ENCODE data around the gene EPB41L1.
A peak's percentile ranks its signal among the peaks of the same experiment; 100 is the strongest.

EPB41L1 gene

DNA sequence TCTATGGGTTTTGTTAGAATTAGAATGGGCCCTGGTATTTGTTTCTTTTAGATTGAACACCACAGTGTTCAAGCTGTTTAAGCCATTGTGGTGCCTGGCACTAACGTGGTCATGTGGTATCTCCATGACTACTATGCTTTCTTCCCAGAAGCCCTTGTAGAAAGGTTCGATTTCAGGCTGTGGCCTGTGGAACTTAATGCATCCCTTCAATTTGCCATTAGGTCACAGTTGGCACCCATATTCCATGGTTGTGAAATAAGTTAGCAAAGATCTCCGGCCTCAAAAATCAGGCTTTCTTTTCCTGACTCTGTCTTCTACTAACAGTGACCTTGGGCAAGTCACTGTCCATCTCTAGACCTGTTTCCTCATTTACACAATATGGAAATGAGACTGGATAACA lies 50.5 kb downstream of the EPB41L1 start:
- no peak for DNase-seq

DNA sequence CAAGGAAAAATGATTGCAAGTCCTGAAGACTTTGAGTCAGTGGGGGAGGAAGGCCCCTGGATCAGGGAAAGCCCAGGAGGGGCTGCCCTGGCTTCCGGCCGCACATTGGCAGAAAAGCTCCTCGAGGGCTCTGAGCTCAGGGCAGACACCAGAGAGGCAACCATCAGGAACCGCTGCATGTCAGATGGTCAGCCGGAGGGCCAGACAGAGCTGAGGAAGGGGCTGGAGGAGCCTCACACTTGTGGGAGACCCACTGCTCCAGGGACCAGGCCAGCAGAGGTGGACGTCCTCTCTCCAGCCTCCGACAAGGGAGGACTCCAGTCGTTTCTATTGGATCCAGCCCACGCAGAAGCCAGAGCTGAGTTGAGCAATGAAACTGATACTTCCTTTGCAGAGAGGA lies 51.5 kb downstream of the EPB41L1 start:
- H3K27ac ChIP-seq: no peak overlapping the region
- no peak for DNase-seq
- H3K36me3 ChIP-seq: no peaks in the 10 kb centered on the region
- H3K27me3 ChIP-seq (ENCODE audit: insufficient read depth, low read depth, severe bottlenecking): no peaks in the 10 kb centered on the region
- TF ChIP-seq, protein P1, sequence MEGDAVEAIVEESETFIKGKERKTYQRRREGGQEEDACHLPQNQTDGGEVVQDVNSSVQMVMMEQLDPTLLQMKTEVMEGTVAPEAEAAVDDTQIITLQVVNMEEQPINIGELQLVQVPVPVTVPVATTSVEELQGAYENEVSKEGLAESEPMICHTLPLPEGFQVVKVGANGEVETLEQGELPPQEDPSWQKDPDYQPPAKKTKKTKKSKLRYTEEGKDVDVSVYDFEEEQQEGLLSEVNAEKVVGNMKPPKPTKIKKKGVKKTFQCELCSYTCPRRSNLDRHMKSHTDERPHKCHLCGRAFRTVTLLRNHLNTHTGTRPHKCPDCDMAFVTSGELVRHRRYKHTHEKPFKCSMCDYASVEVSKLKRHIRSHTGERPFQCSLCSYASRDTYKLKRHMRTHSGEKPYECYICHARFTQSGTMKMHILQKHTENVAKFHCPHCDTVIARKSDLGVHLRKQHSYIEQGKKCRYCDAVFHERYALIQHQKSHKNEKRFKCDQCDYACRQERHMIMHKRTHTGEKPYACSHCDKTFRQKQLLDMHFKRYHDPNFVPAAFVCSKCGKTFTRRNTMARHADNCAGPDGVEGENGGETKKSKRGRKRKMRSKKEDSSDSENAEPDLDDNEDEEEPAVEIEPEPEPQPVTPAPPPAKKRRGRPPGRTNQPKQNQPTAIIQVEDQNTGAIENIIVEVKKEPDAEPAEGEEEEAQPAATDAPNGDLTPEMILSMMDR (IDR thresholded peaks at IDR 0.05; ENCODE audit: low read depth, low read length): no peak
- no peak overlapping the region for H3K4me3 ChIP-seq (ENCODE audit: low read depth, low read length)
- H3K9me3 ChIP-seq (ENCODE audit: severe bottlenecking): no peaks in the 10 kb centered on the region

More for the DNA sequence above, 50.5 kb downstream of the EPB41L1 start:
- no peak overlapping the region for H3K4me3 ChIP-seq (ENCODE audit: low read depth, low read length)
- H3K36me3 ChIP-seq: no peaks in the 10 kb centered on the region
- H3K27ac ChIP-seq: no peak overlapping the region
- no peaks in the 10 kb centered on the region for H3K27me3 ChIP-seq (ENCODE audit: insufficient read depth, low read depth, severe bottlenecking)
- no peaks in the 10 kb centered on the region for H3K9me3 ChIP-seq (ENCODE audit: severe bottlenecking)
- TF ChIP-seq, protein P1 (IDR thresholded peaks at IDR 0.05; ENCODE audit: low read depth, low read length): no peak

DNA sequence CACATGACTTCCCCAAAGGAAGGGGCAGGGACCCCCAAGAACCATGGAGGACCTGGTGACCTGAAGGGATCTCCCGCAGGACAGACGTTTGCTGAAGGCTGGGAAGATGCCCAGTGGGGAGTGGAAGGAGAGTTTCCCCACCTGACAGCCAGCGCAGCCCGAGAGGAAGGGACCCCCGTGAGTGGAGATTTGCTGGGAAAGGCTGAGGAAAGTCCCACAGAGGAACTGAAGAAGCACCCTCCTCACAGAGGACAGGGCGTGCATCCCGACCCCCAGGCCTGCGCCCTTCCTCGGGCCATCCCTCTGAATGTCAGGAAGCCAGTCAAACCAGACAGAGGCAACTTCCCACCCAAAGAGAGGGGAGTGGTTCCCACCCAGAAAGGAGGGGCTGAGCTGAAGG lies 52.1 kb downstream of the EPB41L1 start:
- Histone ChIP-seq H3K36me3 (no peaks in the 10 kb centered on the region), H3K27ac (no peak overlapping the region), H3K9me3 (ENCODE audit: severe bottlenecking) (no peaks in the 10 kb centered on the region), H3K4me3 (ENCODE audit: low read depth, low read length) (no peak overlapping the region), H3K27me3 (ENCODE audit: insufficient read depth, low read depth, severe bottlenecking) (no peaks in the 10 kb centered on the region)
- TF ChIP-seq, protein P1 (IDR thresholded peaks at IDR 0.05; ENCODE audit: low read depth, low read length): no peak
- DNase-seq: no peak

DNA sequence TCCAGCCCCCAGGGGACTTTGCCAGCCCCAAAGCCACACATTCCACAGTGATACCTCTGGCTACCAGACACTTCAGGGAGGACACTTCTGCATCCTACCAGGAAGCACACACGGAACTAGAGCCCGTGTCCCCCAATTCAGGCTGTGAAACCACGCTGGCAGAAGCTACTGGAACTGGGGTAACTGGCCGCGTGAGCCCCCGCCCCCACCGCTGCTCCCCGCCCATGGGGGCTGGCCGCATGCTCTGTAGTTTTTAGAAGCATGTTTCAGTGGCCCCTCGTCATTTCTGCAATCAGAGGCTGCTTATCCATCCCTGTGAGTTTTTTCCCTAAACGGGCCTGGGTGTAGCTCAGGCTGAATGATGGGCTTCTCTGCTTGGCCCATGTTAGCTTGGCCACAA lies 53.1 kb downstream of the EPB41L1 start:
- H3K9me3 ChIP-seq (ENCODE audit: severe bottlenecking): no peaks in the 10 kb centered on the region
- no peaks in the 10 kb centered on the region for H3K27me3 ChIP-seq (ENCODE audit: insufficient read depth, low read depth, severe bottlenecking)
- H3K4me3 ChIP-seq (ENCODE audit: low read depth, low read length): no peak overlapping the region
- TF ChIP-seq, protein P1 (IDR thresholded peaks at IDR 0.05; ENCODE audit: low read depth, low read length): no peak
- H3K27ac ChIP-seq: no peak overlapping the region
- no peak for DNase-seq
- H3K36me3 ChIP-seq: no peaks in the 10 kb centered on the region

DNA sequence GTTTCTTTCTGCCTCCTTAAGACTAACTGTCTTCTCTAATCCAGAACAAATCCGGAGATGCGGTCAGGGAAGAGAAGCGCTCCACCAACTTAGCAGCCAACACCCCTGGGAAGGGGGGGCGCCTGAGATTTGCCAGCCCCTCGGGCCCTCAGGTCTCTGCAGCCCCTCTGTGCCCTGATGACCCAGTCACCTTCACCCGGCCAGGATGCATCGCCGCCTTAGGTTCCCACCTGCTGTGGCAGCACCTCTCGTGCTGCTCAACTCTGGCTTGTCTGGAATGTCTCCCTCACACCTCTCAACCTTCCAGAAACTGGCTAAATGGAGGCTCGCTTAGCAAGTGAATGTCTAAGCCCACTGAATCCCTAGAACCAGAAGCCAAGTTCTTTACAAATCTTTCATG lies 53.7 kb downstream of the EPB41L1 start:
- no peaks in the 10 kb centered on the region for H3K9me3 ChIP-seq (ENCODE audit: severe bottlenecking)
- no peaks in the 10 kb centered on the region for H3K36me3 ChIP-seq
- no peak for DNase-seq
- H3K27ac ChIP-seq: no peak overlapping the region
- H3K4me3 ChIP-seq (ENCODE audit: low read depth, low read length): no peak overlapping the region
- H3K27me3 ChIP-seq (ENCODE audit: insufficient read depth, low read depth, severe bottlenecking): no peaks in the 10 kb centered on the region
- TF ChIP-seq, protein P1 (IDR thresholded peaks at IDR 0.05; ENCODE audit: low read depth, low read length): no peak

DNA sequence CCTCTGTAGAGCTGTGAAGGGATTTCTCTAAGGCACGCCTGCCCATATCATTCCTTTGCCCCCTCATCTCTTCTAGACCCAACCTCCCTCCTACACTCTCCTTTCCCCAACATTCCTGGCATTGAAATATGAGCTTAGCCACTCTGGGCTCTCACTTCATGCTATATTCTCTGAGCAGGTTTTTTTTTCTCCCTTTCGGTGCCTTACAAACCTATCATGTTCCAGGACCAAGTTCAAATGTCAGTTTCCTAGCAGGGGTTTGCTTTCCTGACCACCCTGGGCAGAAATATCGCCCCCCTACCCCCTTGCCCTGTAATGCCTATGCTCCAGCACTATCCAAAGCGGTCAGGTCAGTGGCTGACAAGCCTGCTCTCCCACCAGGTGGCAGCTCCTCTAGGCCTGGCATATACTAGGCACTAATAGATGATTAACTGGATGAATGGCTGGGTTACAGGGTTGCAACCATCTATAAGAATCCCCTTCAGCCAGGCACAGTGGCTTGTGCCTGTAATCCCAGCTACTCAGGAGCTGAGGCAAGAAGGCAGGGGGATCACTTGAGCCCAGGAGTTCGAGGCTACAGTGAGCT lies 56.0 kb downstream of the EPB41L1 start:
- no peak for DNase-seq
- H3K27ac ChIP-seq: no peak overlapping the region
- no peaks in the 10 kb centered on the region for H3K27me3 ChIP-seq (ENCODE audit: insufficient read depth, low read depth, severe bottlenecking)
- no peaks in the 10 kb centered on the region; the same call in 1 of the 2 replicates for H3K36me3 ChIP-seq
- no peaks in the 10 kb centered on the region for H3K9me3 ChIP-seq (ENCODE audit: severe bottlenecking)
- no peak overlapping the region for H3K4me3 ChIP-seq (ENCODE audit: low read depth, low read length)
- TF ChIP-seq, protein P1 (IDR thresholded peaks at IDR 0.05; ENCODE audit: low read depth, low read length): peak; percentile 17; the same call in 1 of the 2 replicates
